ENCODE measurements around the gene P4HA1. TPM values are rescaled to one million over a fixed set of nuclear protein-coding genes. Genes with fewer than 3 reads are reported as not detected.

Gene P4HA1
- total and polyA plus RNA-seq, 9 of the 15 experiments (the other 6 are each of a cell fraction or from before 2014, with no cell fraction given) = 20.2 to 177 (median 28.6) TPM

DNA sequence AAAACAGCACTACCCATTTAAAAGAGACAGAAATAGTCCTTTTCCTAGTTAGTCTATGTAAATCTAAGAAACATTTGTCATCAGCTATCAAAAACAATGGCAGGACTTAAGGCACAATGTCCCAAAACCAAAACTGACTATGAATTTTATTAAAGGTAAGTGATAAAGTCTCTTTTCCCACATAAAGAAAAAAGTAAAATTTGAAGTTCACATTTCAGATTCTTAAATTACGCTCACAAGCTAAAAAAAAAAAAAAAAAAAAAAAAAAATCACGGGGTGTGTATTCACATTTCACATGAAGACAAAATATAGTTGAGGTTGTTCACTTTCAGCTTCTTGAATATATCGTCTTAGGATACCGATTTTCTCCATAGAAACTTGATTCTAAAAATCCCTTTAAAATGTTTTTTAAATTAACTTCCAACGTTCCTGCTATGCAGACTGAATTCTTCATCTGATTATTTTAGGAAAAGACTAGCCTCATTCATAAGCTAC is 1.6 kb downstream of the P4HA1 start:
- ChIA-PET CTCF (ENCODE audit: low intra/inter-chr PET ratio) (interaction anchor here (0.6 to 2.7 kb wide), 3 partner anchors 49 to 69 kb away, joined by 3 to 18 read pairs (median 3); no protein-coding TSS in a partner anchor), POLR2A (interaction anchor here (0.6 to 7.5 kb wide), 13 partner anchors 8 to 733 kb away, joined by 3 to 112 read pairs (median 5); partner anchors contain the start of genes DNAJC9 and NUDT13)
- FAIRE-seq = no peak
- Histone ChIP-seq H3K9me1 (ENCODE audit: control insufficient read depth, insufficient read depth, low read length) (no peaks in the 10 kb centered on the region), H3K4me1 (replicated peaks in 1 of 2; ENCODE audit: control insufficient read depth in 2 of 2, insufficient read depth in 2 of 2, low read length in 2 of 2) (peaks cover 10 to 12% of the 10 kb centered on the region in 2 experiments; a peak in 3 of 5 replicates), H3K4me3 (peak overlapping the region; percentile 74), H3K4me2 (ENCODE audit: insufficient read depth, low read length) (peak overlapping the region; percentile 82), H3K9ac (ENCODE audit: insufficient read depth in 1 of 2, low read depth in 2 of 2, low read length in 2 of 2) (peak overlapping the region in 1 of 2 experiments; percentile 91; a peak in 2 of 4 replicates), H4K20me1 (replicated peaks; ENCODE audit: control insufficient read depth, insufficient read depth, low read length) (peaks cover 11% of the 10 kb centered on the region; the same call in 1 of the 2 replicates), H3K9me3 (replicated peaks; ENCODE audit: control insufficient read depth, insufficient read depth, low read depth, low read length) (no peaks in the 10 kb centered on the region), H3K79me2 (ENCODE audit: control insufficient read depth, insufficient read depth, low read length) (peaks cover 65% of the 10 kb centered on the region), H3K36me3 (ENCODE audit: control insufficient read depth, insufficient read depth, low read length) (peaks cover 13% of the 10 kb centered on the region; the same call in 2 of the 3 replicates), H3K27ac (ENCODE audit: extremely low read depth, low read depth, low read length) (peak overlapping the region; percentile 90; the same call in 2 of the 3 replicates), H2AFZ (ENCODE audit: low read depth, low read length) (0 out of 2 replicates have a peak overlapping the region, but pooled peaks have one; percentile 82), H3K27me3 (ENCODE audit: control insufficient read depth in 2 of 2, insufficient read depth in 2 of 2, low read length in 2 of 2) (no peaks in the 10 kb centered on the region)
- intact Hi-C loops (cut with micrococcal nuclease) = loop anchor here (5.0 kb wide), 1 partner anchor 152 kb away; the partner anchor contains the start of gene DNAJC9
- no peak for DNase-seq (ENCODE audit: extremely low read depth in 1 of 4, low spot score in 3 of 4)
- 0% methylated on average over 5 of the region's 5 CpGs for WGBS (ENCODE audit: insufficient coverage, low coverage, missing lambda C conversion rate)
- ATAC-seq = no peak
- TF ChIP-seq MNT (conservative IDR thresholded peaks at IDR 0.05) (0 out of 4 replicates have a peak, but pooled peaks of 1 of the 2 experiments have one; percentile 14), MEF2A (IDR thresholded peaks at IDR 0.05; ENCODE audit: control insufficient read depth, low read depth, low read length) (no peak), ZBTB5 (IDR thresholded peaks at IDR 0.05) (peak; percentile 57; the same call in 1 of the 2 replicates), SMARCA5 (IDR thresholded peaks at IDR 0.05) (0 out of 2 replicates have a peak, but pooled peaks have one; percentile 61), ZNF512 (tag; IDR thresholded peaks at IDR 0.05) (peak; percentile 66), ZNF79 (CRISPR knock-in tag; IDR thresholded peaks at IDR 0.05; ENCODE audit: low read depth) (no peak)
- in situ Hi-C loops (cut with MboI) = no loop called here
- BruUV-seq (replicated peaks) = no TSS peak
